HepG2 (cell line): Measurements from ENCODE around the gene EMILIN1. TPM values are rescaled to one million over a fixed set of nuclear protein-coding genes. Genes with fewer than 3 reads are reported as not detected.
A peak's percentile ranks its signal among the peaks of the same experiment; 100 is the strongest.

Source experiments
- ATRX ChIP-seq: sonication (generic); formaldehyde crosslinking; IDR thresholded peaks from 2 replicates; pipeline ENCODE4 v1.4.0; 2020; ENCODE audit warnings: missing genetic modification reagents, borderline replicate concordance
- BORCS8-MEF2B ChIP-seq: sonication (generic); formaldehyde crosslinking; IDR thresholded peaks from 2 replicates; pipeline ENCODE4 v1.8.0; 2022; ENCODE audit warnings: mild to moderate bottlenecking, missing genetic modification reagents
- CEBPB ChIP-seq: IDR thresholded peaks from 2 replicates; pipeline ENCODE4 v1.6.1; 2011; ENCODE audit warnings: low read depth, low read length, improper control_type of control experiment, borderline replicate concordance
- HNRNPL ChIP-seq: fragments of 200-400 bp; formaldehyde crosslinking; IDR thresholded peaks from 2 replicates; pipeline ENCODE4 v1.6.1; 2017; ENCODE audit warnings: mild to moderate bottlenecking, low read depth, low read length
- KLF16 ChIP-seq, 2 experiments: sonication (generic) in 1 of 2; formaldehyde crosslinking in 1 of 2; IDR thresholded peaks; 2 replicates each; pipeline versions ENCODE4 v1.6.1 to v1.8.0; 2016 to 2023; ENCODE audit warnings: missing genetic modification reagents in 2 of 2, missing compliant biosample characterization in 1 of 2
- PTBP1 ChIP-seq: fragments of 200-400 bp; formaldehyde crosslinking; IDR thresholded peaks from 2 replicates; pipeline ENCODE4 v1.6.1; 2018; ENCODE audit warnings: low read length, low read depth; ENCODE audit not compliant: poor library complexity, severe bottlenecking
- SIX1 ChIP-seq: sonication (generic); formaldehyde crosslinking; IDR thresholded peaks from 2 replicates; pipeline ENCODE4 v1.4.0; 2020; ENCODE audit warnings: missing genetic modification reagents, borderline replicate concordance
- SOX5 ChIP-seq: IDR thresholded peaks from 2 replicates; pipeline ENCODE4 v1.6.1; 2016; ENCODE audit warnings: borderline replicate concordance
- SRY ChIP-seq: sonication (generic); formaldehyde crosslinking; IDR thresholded peaks from 2 replicates; pipeline ENCODE4 v1.8.0; 2022; ENCODE audit warnings: mild to moderate bottlenecking, missing genetic modification reagents
- YY1 ChIP-seq: IDR thresholded peaks from 2 replicates; pipeline ENCODE4 v1.6.1; 2011; ENCODE audit warnings: low read length, low read depth, moderate library complexity, mild to moderate bottlenecking; ENCODE audit not compliant: insufficient read depth, insufficient replicate concordance
- ZMYM2 ChIP-seq: sonication (generic); formaldehyde crosslinking; IDR thresholded peaks from 2 replicates; pipeline ENCODE4 v1.8.0; 2022; ENCODE audit warnings: mild to moderate bottlenecking, missing genetic modification reagents
- ZNF614 ChIP-seq: IDR thresholded peaks from 2 replicates; pipeline ENCODE4 v1.6.1; 2018; ENCODE audit warnings: missing biosample characterization, missing genetic modification reagents, inconsistent platforms, borderline replicate concordance
- ZNF737 ChIP-seq: sonication (generic); formaldehyde crosslinking; IDR thresholded peaks from 2 replicates; pipeline ENCODE4 v1.5.0; 2020; ENCODE audit warnings: missing genetic modification reagents, mild to moderate bottlenecking, borderline replicate concordance
- ZNF746 ChIP-seq: sonication (generic); formaldehyde crosslinking; IDR thresholded peaks from 2 replicates; pipeline ENCODE4 v1.8.0; 2022; ENCODE audit warnings: mild to moderate bottlenecking, missing genetic modification reagents
- ZNF770 ChIP-seq: sonication (generic); formaldehyde crosslinking; IDR thresholded peaks from 2 replicates; pipeline ENCODE4 v1.5.0; 2020; ENCODE audit warnings: mild to moderate bottlenecking, missing genetic modification reagents
- ZNF792 ChIP-seq: IDR thresholded peaks from 2 replicates; pipeline ENCODE4 v1.6.1; 2016
- ZSCAN5A ChIP-seq: sonication (generic); formaldehyde crosslinking; IDR thresholded peaks from 2 replicates; pipeline ENCODE4 v1.8.0; 2022; ENCODE audit warnings: mild to moderate bottlenecking, missing genetic modification reagents, borderline replicate concordance
- polyA plus RNA-seq, 8 experiments: library from polyadenylated mRNA; depleted of rRNA in 3 of 8; stranded (reverse) in 7 of 8; unstranded in 1 of 8; fragments of >200 nt; fragmentation: Illumina TruSeq in 4 of 8; extraction: Trizol in 4 of 8; gene quantifications; 2 replicates each; pipeline versions ENCODE4 v1.2.1 to v1.2.3, GENCODE V29; 2011 to 2016; ENCODE audit warnings: low read depth in 4 of 8, missing spikeins in 1 of 8, mixed read lengths in 1 of 8; ENCODE audit not compliant: insufficient read depth in 1 of 8
- total RNA-seq, 5 experiments: library from RNA; depleted of rRNA; stranded (reverse); fragments of >200 nt; fragmentation: Illumina TruSeq; extraction: Trizol; gene quantifications; 2 replicates each; pipeline ENCODE4 v1.2.3, GENCODE V29; 2016; ENCODE audit warnings: low read depth in 1 of 5
- TF ChIP-seq, protein P1 (sequence below): sonication (generic); formaldehyde crosslinking; IDR thresholded peaks from 2 replicates; pipeline ENCODE4 v1.8.1; 2022; ENCODE audit warnings: low read depth, mild to moderate bottlenecking, missing genetic modification reagents
- TF ChIP-seq, protein P2 (sequence below): sonication (generic); formaldehyde crosslinking; IDR thresholded peaks from 2 replicates; pipeline ENCODE4 v1.4.0; 2020; ENCODE audit warnings: missing genetic modification reagents, borderline replicate concordance

EMILIN1 gene
- total and polyA plus RNA-seq, 2 of the 13 experiments (the other 11 are each of a cell fraction or from before 2014, with no cell fraction given), result 8.1 to 9.7 TPM

- TF ChIP-seq PTBP1, result no peak
- peak in 1 of 2 experiments; percentile 72; a peak in 1 of 4 replicates for TF ChIP-seq KLF16 (CRISPR knock-in tag; IDR thresholded peaks at IDR 0.05)
- TF ChIP-seq HNRNPL, result peak; percentile 100
- TF ChIP-seq, protein P1, sequence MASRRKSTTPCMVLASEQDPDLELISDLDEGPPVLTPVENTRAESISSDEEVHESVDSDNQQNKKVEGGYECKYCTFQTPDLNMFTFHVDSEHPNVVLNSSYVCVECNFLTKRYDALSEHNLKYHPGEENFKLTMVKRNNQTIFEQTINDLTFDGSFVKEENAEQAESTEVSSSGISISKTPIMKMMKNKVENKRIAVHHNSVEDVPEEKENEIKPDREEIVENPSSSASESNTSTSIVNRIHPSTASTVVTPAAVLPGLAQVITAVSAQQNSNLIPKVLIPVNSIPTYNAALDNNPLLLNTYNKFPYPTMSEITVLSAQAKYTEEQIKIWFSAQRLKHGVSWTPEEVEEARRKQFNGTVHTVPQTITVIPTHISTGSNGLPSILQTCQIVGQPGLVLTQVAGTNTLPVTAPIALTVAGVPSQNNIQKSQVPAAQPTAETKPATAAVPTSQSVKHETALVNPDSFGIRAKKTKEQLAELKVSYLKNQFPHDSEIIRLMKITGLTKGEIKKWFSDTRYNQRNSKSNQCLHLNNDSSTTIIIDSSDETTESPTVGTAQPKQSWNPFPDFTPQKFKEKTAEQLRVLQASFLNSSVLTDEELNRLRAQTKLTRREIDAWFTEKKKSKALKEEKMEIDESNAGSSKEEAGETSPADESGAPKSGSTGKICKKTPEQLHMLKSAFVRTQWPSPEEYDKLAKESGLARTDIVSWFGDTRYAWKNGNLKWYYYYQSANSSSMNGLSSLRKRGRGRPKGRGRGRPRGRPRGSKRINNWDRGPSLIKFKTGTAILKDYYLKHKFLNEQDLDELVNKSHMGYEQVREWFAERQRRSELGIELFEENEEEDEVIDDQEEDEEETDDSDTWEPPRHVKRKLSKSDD (CRISPR knock-in tag), result peak; percentile 97
- peak; percentile 73; the same call in 1 of the 2 replicates for TF ChIP-seq SRY (CRISPR knock-in tag)
- peak; percentile 56; the same call in 1 of the 2 replicates for TF ChIP-seq ZNF746 (CRISPR knock-in tag)
- TF ChIP-seq, protein P2, sequence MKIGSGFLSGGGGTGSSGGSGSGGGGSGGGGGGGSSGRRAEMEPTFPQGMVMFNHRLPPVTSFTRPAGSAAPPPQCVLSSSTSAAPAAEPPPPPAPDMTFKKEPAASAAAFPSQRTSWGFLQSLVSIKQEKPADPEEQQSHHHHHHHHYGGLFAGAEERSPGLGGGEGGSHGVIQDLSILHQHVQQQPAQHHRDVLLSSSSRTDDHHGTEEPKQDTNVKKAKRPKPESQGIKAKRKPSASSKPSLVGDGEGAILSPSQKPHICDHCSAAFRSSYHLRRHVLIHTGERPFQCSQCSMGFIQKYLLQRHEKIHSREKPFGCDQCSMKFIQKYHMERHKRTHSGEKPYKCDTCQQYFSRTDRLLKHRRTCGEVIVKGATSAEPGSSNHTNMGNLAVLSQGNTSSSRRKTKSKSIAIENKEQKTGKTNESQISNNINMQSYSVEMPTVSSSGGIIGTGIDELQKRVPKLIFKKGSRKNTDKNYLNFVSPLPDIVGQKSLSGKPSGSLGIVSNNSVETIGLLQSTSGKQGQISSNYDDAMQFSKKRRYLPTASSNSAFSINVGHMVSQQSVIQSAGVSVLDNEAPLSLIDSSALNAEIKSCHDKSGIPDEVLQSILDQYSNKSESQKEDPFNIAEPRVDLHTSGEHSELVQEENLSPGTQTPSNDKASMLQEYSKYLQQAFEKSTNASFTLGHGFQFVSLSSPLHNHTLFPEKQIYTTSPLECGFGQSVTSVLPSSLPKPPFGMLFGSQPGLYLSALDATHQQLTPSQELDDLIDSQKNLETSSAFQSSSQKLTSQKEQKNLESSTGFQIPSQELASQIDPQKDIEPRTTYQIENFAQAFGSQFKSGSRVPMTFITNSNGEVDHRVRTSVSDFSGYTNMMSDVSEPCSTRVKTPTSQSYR (CRISPR knock-in tag), result peak; percentile 56; the same call in 1 of the 2 replicates
- TF ChIP-seq ZNF770, result peak; percentile 33; the same call in 1 of the 2 replicates
- TF ChIP-seq SIX1, result no peak
- no peak for TF ChIP-seq CEBPB
- no peak for TF ChIP-seq ATRX (CRISPR knock-in tag)
- peak; percentile 89 for TF ChIP-seq YY1
- peak; percentile 79; the same call in 1 of the 2 replicates for TF ChIP-seq ZMYM2 (CRISPR knock-in tag)
- peak; percentile 78; the same call in 1 of the 2 replicates for TF ChIP-seq ZNF792 (CRISPR knock-in tag)
- TF ChIP-seq BORCS8-MEF2B, result peak; percentile 93
- TF ChIP-seq ZNF737, result 0 out of 2 replicates have a peak, but pooled peaks have one; percentile 56
- peak; percentile 66 for TF ChIP-seq SOX5 (CRISPR knock-in tag)
- peak; percentile 46; the same call in 1 of the 2 replicates for TF ChIP-seq ZNF614
- TF ChIP-seq ZSCAN5A (CRISPR knock-in tag), result peak; percentile 87
Measured at GRCh38 chr2:27092696-27093429, 14.4 kb downstream of the EMILIN1 start (continued).
